Mononuclear cell (primary cell): ENCODE data around the gene ELFN2. TPM values are rescaled to one million over a fixed set of nuclear protein-coding genes. Genes with fewer than 3 reads are reported as not detected.
"Not testable (repeated sequence)": the region's sequence is repeated elsewhere in the genome, so short reads cannot be mapped to it uniquely, and the experiment has no call there.

ENCODE experiments used
- H3K27me3 ChIP-seq: 2 replicates; pipeline ENCODE4 v1.6.0; 2011; ENCODE audit warnings: low read length, control low read depth; ENCODE audit not compliant: insufficient read depth
- H3K4me1 ChIP-seq: 2 replicates; pipeline ENCODE4 v1.5.1; 2011; ENCODE audit warnings: mild to moderate bottlenecking, low read length, control low read depth; ENCODE audit not compliant: insufficient read depth
- H3K4me3 ChIP-seq: 2 replicates; pipeline ENCODE4 v1.5.1; 2011; ENCODE audit warnings: mild to moderate bottlenecking, low read length, moderate library complexity
- H3K9me3 ChIP-seq: 2 replicates; pipeline ENCODE4 v1.5.1; 2011; ENCODE audit warnings: low read depth, mild to moderate bottlenecking, control low read depth, low read length
- total RNA-seq: library from RNA; depleted of rRNA; stranded (reverse); fragments of >200 nt; gene quantifications from one replicate; pipeline ENCODE4 v1.2.3, GENCODE V29; 2012

The ELFN2 gene, protein sequence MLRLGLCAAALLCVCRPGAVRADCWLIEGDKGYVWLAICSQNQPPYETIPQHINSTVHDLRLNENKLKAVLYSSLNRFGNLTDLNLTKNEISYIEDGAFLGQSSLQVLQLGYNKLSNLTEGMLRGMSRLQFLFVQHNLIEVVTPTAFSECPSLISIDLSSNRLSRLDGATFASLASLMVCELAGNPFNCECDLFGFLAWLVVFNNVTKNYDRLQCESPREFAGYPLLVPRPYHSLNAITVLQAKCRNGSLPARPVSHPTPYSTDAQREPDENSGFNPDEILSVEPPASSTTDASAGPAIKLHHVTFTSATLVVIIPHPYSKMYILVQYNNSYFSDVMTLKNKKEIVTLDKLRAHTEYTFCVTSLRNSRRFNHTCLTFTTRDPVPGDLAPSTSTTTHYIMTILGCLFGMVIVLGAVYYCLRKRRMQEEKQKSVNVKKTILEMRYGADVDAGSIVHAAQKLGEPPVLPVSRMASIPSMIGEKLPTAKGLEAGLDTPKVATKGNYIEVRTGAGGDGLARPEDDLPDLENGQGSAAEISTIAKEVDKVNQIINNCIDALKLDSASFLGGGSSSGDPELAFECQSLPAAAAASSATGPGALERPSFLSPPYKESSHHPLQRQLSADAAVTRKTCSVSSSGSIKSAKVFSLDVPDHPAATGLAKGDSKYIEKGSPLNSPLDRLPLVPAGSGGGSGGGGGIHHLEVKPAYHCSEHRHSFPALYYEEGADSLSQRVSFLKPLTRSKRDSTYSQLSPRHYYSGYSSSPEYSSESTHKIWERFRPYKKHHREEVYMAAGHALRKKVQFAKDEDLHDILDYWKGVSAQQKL
- under 0.01 TPM for total RNA-seq

DNA sequence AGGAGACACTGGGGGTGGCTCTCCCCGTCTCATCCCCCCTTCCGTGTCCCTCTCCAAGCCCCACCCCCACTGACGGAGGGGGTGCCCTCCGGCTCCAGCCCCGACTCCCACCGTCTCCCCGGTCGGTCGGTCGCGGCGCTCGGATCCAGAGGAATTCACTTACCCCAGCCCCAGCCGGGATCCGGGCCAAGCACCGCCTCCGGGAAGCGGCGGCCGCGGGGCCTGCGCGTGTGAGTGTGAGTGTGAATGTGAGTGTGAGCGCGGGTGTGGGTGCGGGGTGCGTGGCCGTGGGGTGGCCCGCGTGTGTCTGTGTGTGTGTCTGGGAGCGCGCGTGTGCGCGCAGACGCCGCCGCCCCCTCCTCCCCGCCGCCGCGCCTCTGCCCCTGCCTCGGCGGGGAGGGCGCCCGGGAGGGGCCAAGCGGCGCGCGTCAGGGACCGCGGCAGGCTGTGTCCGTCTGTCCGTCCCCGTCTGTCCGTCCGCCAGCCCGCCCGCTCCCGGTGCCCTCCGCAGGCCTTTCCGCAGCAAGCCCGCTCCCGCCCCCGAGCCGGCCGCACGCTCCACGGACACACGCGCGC lies at the start of gene ELFN2:
Gene ELFN2 (minus strand): TSS at position 345 of the 576 bp plus-strand sequence. CDS start 51,945 bp downstream, outside the sequence.
- H3K4me1 ChIP-seq, result peaks cover 4% of the 10 kb centered on the region
- peaks cover 39% of the 10 kb centered on the region for H3K27me3 ChIP-seq
- H3K4me3 ChIP-seq, result no peak within 1 kb of the TSS
- H3K9me3 ChIP-seq, result no peaks in the 10 kb centered on the region

DNA sequence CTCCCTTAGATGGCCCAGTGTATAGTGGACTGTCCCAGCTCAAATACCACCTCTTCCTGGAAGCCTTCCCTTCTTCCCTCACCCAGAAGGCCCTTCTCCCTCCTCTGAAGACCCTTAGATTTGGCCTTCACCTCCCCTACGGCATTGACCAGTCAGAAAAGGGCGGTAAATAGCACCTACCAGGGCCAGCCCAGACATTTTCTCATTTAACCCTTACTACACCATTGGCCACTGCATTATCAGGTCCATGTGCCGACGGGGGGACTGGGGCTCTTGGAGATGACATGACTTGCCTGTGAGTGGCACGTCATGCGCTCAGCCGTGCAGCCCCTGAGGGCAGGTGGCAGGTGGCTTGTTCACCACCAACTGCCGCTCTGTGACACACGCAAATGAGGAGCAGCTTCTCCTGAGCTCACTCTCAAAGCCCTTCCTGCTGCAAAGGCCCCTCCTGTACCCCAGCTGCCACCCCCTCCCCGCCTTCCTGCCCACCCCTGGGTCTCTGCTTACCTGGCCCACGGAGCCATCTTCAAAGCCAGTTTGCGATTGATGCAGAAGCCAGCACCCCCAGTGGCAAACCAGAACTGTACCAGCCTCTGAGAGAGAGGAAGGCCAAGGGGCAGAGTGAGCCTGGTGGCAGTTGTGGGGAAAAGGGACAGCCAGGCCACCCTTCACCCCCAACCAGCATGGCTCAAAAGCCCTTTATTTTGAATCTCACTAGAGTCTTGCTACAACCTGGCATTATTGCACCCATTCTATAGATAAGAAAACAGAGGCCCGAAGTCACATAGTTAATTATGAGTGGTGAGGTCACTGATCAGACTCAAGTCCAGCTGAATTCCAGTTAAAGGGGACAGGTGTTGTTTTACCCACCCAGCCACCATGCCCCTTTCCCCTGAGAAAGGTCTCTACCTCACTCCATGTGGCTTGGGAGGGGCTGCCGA lies 49.4 kb upstream of the ELFN2 start:
- Histone ChIP-seq H3K27me3 (no peaks in the 10 kb centered on the region), H3K4me3 (no peak overlapping the region), H3K9me3 (no peaks in the 10 kb centered on the region), H3K4me1 (peaks cover 3% of the 10 kb centered on the region)

DNA sequence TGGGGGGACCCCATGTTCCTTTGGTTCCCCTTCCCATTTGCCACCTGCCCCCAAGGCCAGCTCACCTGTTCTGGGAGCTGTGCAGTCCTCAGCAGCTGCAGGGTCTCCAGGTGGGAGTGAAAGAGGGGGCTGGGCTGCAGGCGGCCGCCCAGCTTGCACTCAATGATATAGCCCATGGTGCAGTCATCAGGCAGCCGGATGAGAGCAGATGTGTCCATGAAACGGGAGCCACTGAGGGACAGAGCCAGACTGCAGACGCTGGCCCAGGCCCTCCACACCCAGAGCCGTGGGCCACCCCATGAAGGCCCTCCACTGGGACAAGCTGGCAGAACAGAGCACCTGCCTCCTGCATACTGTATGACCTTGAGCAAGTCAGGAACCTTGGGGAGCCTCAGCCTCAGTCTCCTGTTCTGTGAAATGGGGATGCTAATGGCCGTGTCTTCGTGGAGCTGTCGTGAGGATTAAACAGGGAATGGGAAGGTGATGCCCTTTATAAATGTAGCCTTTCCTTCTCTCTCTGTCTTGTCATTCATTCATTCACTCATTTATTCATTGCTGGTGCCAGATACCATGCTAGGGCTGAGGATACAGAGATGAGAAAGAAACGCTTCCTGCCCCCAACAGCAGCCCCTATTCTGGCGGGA lies 47.3 kb upstream of the ELFN2 start:
- no peaks in the 10 kb centered on the region for H3K27me3 ChIP-seq
- H3K4me1 ChIP-seq, result no peaks in the 10 kb centered on the region
- H3K9me3 ChIP-seq, result no peaks in the 10 kb centered on the region
- no peak overlapping the region for H3K4me3 ChIP-seq

DNA sequence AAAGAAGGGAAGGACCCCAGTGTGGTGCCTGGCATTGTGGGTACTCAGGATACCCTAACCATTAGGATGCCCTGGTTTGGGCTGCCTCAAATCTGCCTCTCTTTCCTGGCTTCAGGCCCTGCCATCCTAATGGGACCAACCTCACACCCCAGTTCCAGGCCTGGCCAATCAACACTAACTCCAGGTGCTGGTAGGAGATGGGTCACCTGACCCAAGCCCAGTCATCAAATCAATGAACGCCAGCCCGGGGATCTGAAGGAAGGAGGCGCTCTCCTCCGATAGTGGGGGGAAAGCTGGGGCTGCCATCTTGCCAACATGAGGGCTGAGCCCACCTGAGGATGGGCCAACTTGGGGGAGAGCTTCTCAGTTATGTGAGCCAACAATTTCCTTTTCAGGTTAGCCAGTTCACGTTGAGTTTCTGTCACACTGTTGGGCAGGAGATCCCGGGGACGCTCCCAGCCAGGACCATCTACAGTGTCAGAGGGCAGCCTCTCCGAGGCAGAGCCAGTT lies 46.2 kb upstream of the ELFN2 start:
- Histone ChIP-seq H3K27me3 (no peaks in the 10 kb centered on the region), H3K4me1 (no peaks in the 10 kb centered on the region), H3K9me3 (no peaks in the 10 kb centered on the region), H3K4me3 (no peak overlapping the region)

DNA sequence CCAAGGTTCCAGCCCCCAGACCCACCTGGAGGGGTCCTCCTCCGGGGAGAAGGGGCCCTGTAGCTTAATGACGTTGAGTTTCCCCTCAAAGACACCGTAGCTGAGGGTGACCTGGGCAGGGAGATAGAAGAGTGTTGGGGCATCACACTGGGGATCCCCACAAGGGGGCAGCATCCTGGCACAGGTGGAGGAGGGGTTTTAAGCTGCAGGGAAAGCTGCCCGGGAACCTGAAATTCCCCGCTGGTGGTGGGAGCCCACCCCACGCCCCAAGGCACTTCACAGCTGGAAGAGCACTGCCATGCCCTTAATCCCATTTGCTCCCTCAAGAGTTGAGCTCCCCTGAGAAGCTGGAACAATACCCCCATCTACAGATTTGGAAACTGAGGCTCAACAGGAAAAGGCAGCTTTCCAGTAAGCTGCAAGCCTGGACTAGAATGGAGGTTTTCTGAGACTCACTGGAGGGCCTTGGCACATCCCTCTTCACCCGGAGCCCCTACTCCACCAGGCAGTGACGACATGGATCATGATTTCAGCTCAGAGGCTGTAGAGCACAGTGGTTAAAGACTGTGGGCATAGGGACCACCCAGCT lies 45.2 kb upstream of the ELFN2 start:
- no peaks in the 10 kb centered on the region for H3K9me3 ChIP-seq

DNA sequence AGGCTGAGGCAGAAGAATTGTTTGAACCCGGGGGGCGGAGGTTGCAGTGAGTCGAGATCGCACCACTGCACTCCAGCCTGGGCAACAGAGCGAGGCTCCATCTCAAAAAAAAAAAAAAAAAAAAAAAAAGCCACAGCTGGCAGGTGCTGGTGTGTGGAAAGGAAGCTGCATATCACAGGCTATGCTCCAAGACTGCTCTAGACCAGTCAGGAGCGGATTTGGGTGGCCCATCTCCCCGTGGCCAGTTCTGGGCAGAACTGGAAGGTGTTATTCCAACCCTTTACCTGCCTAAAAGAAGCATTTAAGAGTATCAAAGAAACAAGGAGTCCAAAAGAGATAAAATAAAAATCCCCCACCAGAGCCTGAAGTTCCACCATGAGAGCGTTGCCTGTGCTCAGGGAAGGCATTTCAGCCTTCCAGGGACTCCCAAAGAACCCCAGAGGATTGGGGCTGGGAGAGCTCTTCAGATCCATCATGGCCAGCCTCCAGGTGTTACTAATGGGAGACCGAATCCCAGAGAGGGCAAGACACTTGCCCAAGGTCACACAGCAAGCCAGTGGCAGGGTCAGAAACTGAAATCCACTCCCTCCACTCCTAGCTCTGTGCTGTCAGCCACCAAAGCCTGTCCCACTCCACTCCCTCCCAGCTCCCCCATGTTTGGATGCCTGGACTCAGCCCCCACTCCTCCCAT lies 44.6 kb upstream of the ELFN2 start:
- Histone ChIP-seq H3K4me3 (no peak overlapping the region), H3K4me1 (no peaks in the 10 kb centered on the region), H3K27me3 (no peaks in the 10 kb centered on the region), H3K9me3 (no peaks in the 10 kb centered on the region)

More for the DNA sequence above, 45.2 kb upstream of the ELFN2 start:
- H3K4me1 ChIP-seq, result no peaks in the 10 kb centered on the region
- H3K4me3 ChIP-seq, result no peak overlapping the region
- no peaks in the 10 kb centered on the region for H3K27me3 ChIP-seq

DNA sequence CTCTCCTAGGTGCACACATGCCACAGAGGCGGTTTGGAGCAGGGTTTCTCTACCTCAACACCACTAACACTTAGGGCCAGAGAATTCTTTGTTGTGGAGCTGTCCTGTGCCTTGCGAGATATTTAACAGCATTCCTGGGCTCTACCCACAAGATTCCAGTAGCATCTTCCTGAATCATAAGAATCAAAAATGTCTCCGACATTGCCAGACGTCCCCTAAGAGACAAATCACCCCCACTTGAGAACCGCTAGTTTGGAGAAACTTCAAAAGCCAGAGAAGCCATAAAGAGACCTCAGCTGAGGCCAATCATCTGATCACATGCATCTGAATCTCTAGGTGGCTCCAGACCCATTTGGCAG lies 42.8 kb upstream of the ELFN2 start:
- Histone ChIP-seq H3K27me3 (no peaks in the 10 kb centered on the region), H3K9me3 (no peaks in the 10 kb centered on the region), H3K4me3 (no peak overlapping the region), H3K4me1 (no peaks in the 10 kb centered on the region)

DNA sequence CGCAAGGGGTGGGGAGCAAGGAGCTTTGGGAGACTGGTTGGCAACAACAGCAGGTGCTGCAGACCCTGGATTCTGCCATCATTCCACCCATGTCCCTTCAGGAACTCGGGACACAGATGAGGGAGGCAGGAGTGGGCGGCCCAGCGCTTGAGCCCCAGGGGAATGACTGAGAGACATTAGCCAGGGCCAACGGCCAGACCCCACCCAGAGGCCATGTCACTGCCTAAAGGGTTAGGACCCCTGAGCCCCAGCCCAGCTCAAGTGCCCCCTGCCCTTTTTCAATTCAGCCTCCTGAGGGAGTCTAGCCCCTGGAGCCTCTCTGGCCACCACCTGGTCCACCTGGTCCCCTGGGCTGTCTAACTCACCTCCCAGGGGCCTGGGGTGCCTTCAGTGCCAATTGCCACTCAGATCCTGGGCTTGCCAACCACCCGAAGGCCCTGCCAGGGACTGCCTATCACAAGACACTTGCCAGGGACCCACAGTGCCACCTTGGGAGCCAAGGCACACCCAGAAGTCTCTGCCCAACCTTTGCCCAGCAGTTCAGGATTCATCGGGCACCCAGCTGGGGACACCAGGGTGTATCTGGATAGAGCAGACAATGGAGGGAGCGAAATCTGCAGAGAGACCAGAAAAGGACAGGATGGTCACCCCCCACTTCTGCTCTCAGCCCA lies 42.3 kb upstream of the ELFN2 start:
- Histone ChIP-seq H3K27me3 (no peaks in the 10 kb centered on the region), H3K4me3 (no peak overlapping the region), H3K9me3 (no peaks in the 10 kb centered on the region), H3K4me1 (no peaks in the 10 kb centered on the region)

DNA sequence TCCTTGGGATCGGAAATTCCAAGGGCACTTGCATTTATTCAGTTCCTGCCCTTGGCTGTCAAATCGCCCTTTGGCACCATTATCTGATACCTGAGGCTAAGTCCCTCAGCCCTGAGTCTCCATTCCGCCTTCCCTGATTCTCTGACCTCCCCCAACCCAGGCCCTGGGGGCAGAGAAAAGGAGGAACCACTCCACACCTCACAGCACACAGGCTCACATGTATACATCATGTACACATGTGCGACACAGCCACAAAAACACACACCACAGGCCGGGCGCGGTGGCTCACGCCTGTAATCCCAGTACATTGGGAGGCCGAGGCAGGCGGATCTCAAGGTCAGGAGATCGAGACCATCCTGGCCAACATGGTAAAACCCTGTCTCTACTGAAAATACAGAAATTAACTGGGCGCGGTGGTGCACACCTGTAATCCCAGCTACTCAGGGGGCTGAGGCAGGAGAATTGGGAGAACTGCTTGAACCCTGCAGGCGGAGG lies 41.0 kb upstream of the ELFN2 start:
- H3K9me3 ChIP-seq, H3K4me3 ChIP-seq, H3K4me1 ChIP-seq, H3K27me3 ChIP-seq: not testable (repeated sequence)

DNA sequence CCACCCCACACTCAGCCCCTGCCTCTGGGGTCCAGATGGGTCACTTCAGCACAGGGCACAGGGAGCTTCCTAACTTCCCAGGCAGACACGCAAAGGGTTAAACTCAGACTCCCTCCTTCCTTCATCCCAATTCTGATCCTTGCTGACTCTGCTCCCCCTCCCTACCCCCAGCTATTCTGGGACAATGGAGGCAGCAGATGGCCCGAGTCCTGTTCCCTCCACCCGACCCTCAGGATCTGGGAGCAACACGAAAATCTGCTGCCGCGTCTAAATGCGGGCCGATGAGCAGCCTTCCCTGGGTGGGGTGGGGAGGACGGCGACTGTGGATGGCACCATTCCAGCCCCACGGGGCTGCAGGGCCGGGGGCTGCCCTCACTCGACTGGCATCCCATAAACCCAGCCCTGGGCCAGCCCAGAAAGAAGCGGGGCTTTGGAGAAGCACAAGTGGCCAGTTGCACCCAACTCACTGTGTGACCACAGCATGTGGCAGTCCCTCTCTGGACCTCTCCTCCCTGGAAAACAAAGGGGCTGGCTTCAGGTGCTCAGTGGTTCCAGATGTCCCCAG lies 40.2 kb upstream of the ELFN2 start:
- Histone ChIP-seq H3K4me1 (no peaks in the 10 kb centered on the region), H3K9me3 (no peaks in the 10 kb centered on the region), H3K4me3 (no peak overlapping the region), H3K27me3 (no peaks in the 10 kb centered on the region)

DNA sequence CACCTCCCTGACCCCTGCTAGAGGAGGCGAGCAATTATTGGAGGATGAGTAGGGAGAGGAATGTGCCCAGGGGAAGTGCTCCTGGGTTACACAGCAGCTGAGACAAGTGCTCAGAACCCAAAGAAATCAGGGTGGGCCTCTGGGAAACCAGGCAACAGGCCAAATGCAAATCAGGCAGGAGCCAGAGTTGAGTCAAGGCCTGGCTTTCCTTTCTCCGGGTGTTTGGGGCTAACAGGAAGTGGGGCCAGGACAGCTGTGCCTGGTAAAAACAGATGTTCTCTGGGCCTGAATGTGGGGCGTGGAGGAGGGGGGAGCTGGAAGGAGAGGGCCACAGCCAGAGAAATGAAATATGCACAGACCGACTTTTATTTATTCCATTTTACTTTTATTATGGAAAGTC lies 36.9 kb upstream of the ELFN2 start:
- no peaks in the 10 kb centered on the region for H3K9me3 ChIP-seq
- no peaks in the 10 kb centered on the region for H3K4me1 ChIP-seq

DNA sequence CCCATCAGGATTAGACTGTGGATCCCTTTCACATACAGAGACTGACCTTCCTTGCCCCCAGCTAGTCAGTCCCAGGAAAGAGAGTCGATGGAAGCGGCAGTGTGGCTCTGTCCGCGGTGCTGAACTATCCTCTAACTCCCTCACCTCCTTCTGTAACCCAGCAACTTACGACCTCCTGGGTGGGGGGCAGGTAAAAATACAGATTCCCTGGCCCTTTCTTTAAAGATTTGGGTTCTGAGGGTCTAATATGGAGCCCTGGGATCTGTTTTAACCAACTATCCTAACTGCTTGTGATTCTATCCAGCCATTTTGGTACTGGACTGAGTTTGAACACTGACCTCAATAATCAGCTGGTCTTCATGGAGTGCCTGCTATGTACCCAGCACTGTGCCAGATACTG lies 35.7 kb upstream of the ELFN2 start:
- H3K4me3 ChIP-seq, result no peak overlapping the region
- H3K9me3 ChIP-seq, result no peaks in the 10 kb centered on the region
- H3K27me3 ChIP-seq, result no peaks in the 10 kb centered on the region
- no peaks in the 10 kb centered on the region for H3K4me1 ChIP-seq

More for the DNA sequence above, 36.9 kb upstream of the ELFN2 start:
- H3K4me3 ChIP-seq, result no peak overlapping the region
- H3K27me3 ChIP-seq, result no peaks in the 10 kb centered on the region
